SW 1271 (cell line): Measurements from ENCODE around the gene DLL1.

Experiments
- DNase-seq, 2 experiments: peaks; one replicate each; lab custom pipeline; 2025; lab: John Stamatoyannopoulos, UW

Gene DLL1

GRCh38 chr6:170250981-170251775 is 39.7 kb downstream of the DLL1 start:
- no peak for DNase-seq

GRCh38 chr6:170250455-170250854 is 40.4 kb downstream of the DLL1 start:
- no peak for DNase-seq

- DNase-seq: no peak
These were observed 41.1 kb downstream of the DLL1 start for GRCh38 chr6:170249817-170250216.

- DNase-seq: no peak
These were observed 41.8 kb downstream of the DLL1 start for GRCh38 chr6:170248861-170249600.

GRCh38 chr6:170248111-170248805 is 42.6 kb downstream of the DLL1 start:
- DNase-seq: no peak

GRCh38 chr6:170247178-170247701 is 43.6 kb downstream of the DLL1 start:
- DNase-seq: no peak

- DNase-seq: no peak
These were observed 45.3 kb downstream of the DLL1 start for GRCh38 chr6:170245475-170245992.

- DNase-seq: no peak
These were observed 46.0 kb downstream of the DLL1 start for GRCh38 chr6:170244721-170245474.

GRCh38 chr6:170243791-170244291 is 47.0 kb downstream of the DLL1 start:
- DNase-seq: no peak

GRCh38 chr6:170243386-170243785 is 47.5 kb downstream of the DLL1 start:
- no peak for DNase-seq

- no peak for DNase-seq
These were observed 51.9 kb downstream of the DLL1 start for GRCh38 chr6:170238741-170239565.

- no peak for DNase-seq
These were observed 52.7 kb downstream of the DLL1 start for GRCh38 chr6:170237999-170238740.

GRCh38 chr6:170236131-170236836 is 54.6 kb downstream of the DLL1 start:
- DNase-seq: no peak

- no peak for DNase-seq
These were observed 55.3 kb downstream of the DLL1 start for GRCh38 chr6:170235391-170236125.

GRCh38 chr6:170234419-170234818 is 56.5 kb downstream of the DLL1 start:
- DNase-seq: no peak

GRCh38 chr6:170233286-170234205 is 57.3 kb downstream of the DLL1 start:
- no peak for DNase-seq
